HCT116 (cell line): Measurements from ENCODE around the gene STK32B. TPM values are rescaled to one million over a fixed set of nuclear protein-coding genes. Genes with fewer than 3 reads are reported as not detected.

Experiments
- ATAC-seq: fragments of 200-7000 bp; cut with Tn5 transposase; 2 replicates; pipeline ENCODE4 v1.9.1; 2020; ENCODE audit warnings: mild to moderate bottlenecking, moderate library complexity
- BruUV-seq: library from RNA; stranded (reverse); fragments of 400-500 nt; replicated peaks from 2 replicates; lab custom pipeline; 2021; lab: Mats Ljungman, UMichigan
- CTCF ChIA-PET: fragments of 300-600 bp; sonication (Branson Sonifier 250); formaldehyde crosslinking; loops from one replicate; lab custom pipeline; 2021; ENCODE audit warnings: antibody characterized with exemption; lab: Charles Lee
- POLR2A ChIA-PET: fragments of 300-600, 350-600 bp; sonication (Branson Sonifier 250); formaldehyde crosslinking; loops from one replicate; lab custom pipeline; 2021; ENCODE audit warnings: antibody characterized with exemption; lab: Charles Lee
- RAD21 ChIA-PET, 2 experiments: fragments of 300-600 bp; sonication (Branson Sonifier 250); formaldehyde crosslinking; loops; one replicate each; lab custom pipeline; 2023; ENCODE audit warnings: low total read pairs in 2 of 2; ENCODE audit not compliant: uncharacterized antibody in 2 of 2, unreplicated experiment in 2 of 2, low non-redundant PET in 1 of 2; lab: Charles Lee
- DNase-seq: peaks from one replicate; pipeline ENCODE4 v3.0.0-alpha.2; 2010; ENCODE audit warnings: low read depth, low spot score
- H2AFZ ChIP-seq: fragments of 200-600 bp; shearing (Covaris generic), sonication (generic); 2 replicates; pipeline ENCODE4 v1.6.1; 2017; ENCODE audit warnings: low read depth, mixed run types, mixed read lengths, antibody characterized with exemption, low read length; ENCODE audit not compliant: poor library complexity, severe bottlenecking
- H3K27ac ChIP-seq: 2 replicates; pipeline ENCODE4 v1.5.1; 2012; ENCODE audit warnings: low read depth, low read length
- H3K27me3 ChIP-seq: fragments of 200-600 bp; sonication (generic); 2 replicates; pipeline ENCODE4 v1.6.1; 2016; ENCODE audit warnings: mixed run types, low read length, mixed read lengths; ENCODE audit not compliant: insufficient read depth
- H3K36me3 ChIP-seq, 2 experiments: fragments of 200-500 bp in 1 of 2; fragments of 200-600 bp in 1 of 2; sonication (Bioruptor generic) in 1 of 2; sonication (generic) in 1 of 2; 2 replicates each; pipeline versions ENCODE4 v1.5.1 to v1.6.1; 2014 to 2016; ENCODE audit warnings: low read length in 2 of 2, inconsistent platforms in 1 of 2, mixed read lengths in 1 of 2, mixed run types in 1 of 2; ENCODE audit not compliant: insufficient read depth in 2 of 2, control insufficient read depth in 1 of 2
- H3K4me1 ChIP-seq, 2 experiments: fragments of 200-600 bp in 1 of 2; sonication (generic) in 1 of 2; 2 replicates each; pipeline versions ENCODE4 v1.5.1 to v1.6.1; 2012 to 2017; ENCODE audit warnings: low read length in 2 of 2, inconsistent platforms in 1 of 2, mild to moderate bottlenecking in 1 of 2, mixed read lengths in 1 of 2, mixed run types in 1 of 2, moderate library complexity in 1 of 2; ENCODE audit not compliant: insufficient read depth in 2 of 2, control insufficient read depth in 1 of 2
- H3K4me2 ChIP-seq: fragments of 200-600 bp; sonication (generic); 2 replicates; pipeline ENCODE4 v1.6.1; 2017; ENCODE audit warnings: mixed run types, low read length, mixed read lengths
- H3K4me3 ChIP-seq, 2 experiments: fragments of 200-600 bp in 1 of 2; sonication (generic) in 1 of 2; replicated peaks in 1 of 2; 2 replicates each; pipeline ENCODE4 v1.5.1; 2011 to 2016; ENCODE audit warnings: low read length in 2 of 2, control low read depth in 1 of 2, low read depth in 1 of 2, mild to moderate bottlenecking in 1 of 2, mixed read lengths in 1 of 2, mixed run types in 1 of 2
- H3K79me2 ChIP-seq: fragments of 200-600 bp; sonication (generic); 2 replicates; pipeline ENCODE4 v1.6.1; 2017; ENCODE audit warnings: mild to moderate bottlenecking, mixed run types, low read length, moderate library complexity, mixed read lengths; ENCODE audit not compliant: insufficient read depth
- H3K9ac ChIP-seq: fragments of 200-600 bp; sonication (generic); 2 replicates; pipeline ENCODE4 v1.6.1; 2016; ENCODE audit warnings: low read length, mixed read lengths
- H3K9me2 ChIP-seq: fragments of 200-600 bp; sonication (generic), shearing (Covaris generic); 2 replicates; pipeline ENCODE4 v1.6.1; 2017; ENCODE audit warnings: mixed run types, mild to moderate bottlenecking, moderate library complexity; ENCODE audit not compliant: insufficient read depth
- H3K9me3 ChIP-seq, 2 experiments: fragments of 200-500 bp in 1 of 2; fragments of 200-600 bp in 1 of 2; sonication (Bioruptor generic) in 1 of 2; sonication (generic) in 1 of 2; 2 replicates each; pipeline ENCODE4 v1.6.1; 2014 to 2017; ENCODE audit warnings: low read length in 2 of 2, mixed read lengths in 2 of 2, inconsistent platforms in 1 of 2, low read depth in 1 of 2, mild to moderate bottlenecking in 1 of 2, mixed run types in 1 of 2, moderate library complexity in 1 of 2; ENCODE audit not compliant: control insufficient read depth in 1 of 2, insufficient read depth in 1 of 2
- H4K20me1 ChIP-seq: fragments of 200-600 bp; sonication (generic), shearing (Covaris generic); 2 replicates; pipeline ENCODE4 v1.6.1; 2017; ENCODE audit warnings: mixed run types, mild to moderate bottlenecking, moderate library complexity; ENCODE audit not compliant: insufficient read depth
- ATF3 ChIP-seq: IDR thresholded peaks from 2 replicates; pipeline ENCODE4 v1.6.1; 2012
- CEBPB ChIP-seq: IDR thresholded peaks from 2 replicates; pipeline ENCODE4 v1.6.1; 2012; ENCODE audit warnings: low read depth
- ELF1 ChIP-seq: IDR thresholded peaks from 2 replicates; pipeline ENCODE4 v1.6.1; 2012; ENCODE audit warnings: low read depth, borderline replicate concordance
- EZH2 ChIP-seq: fragments of 200-600 bp; sonication (generic); IDR thresholded peaks from 2 replicates; pipeline ENCODE4 v1.6.1; 2017; ENCODE audit warnings: antibody characterized with exemption, mixed run types
- EZH2phosphoT487 ChIP-seq: fragments of 200-600 bp; IDR thresholded peaks from 2 replicates; pipeline ENCODE4 v1.6.1; 2018; ENCODE audit warnings: antibody characterized with exemption, borderline replicate concordance
- JUND ChIP-seq: IDR thresholded peaks from 2 replicates; pipeline ENCODE4 v1.6.1; 2012
- POLR2AphosphoS5 ChIP-seq: IDR thresholded peaks from 2 replicates; pipeline ENCODE4 v1.6.1; 2011; ENCODE audit warnings: mild to moderate bottlenecking, low read depth, low read length, moderate library complexity
- RAD21 ChIP-seq: IDR thresholded peaks from 2 replicates; pipeline ENCODE4 v1.6.1; 2012; ENCODE audit warnings: low read depth, mild to moderate bottlenecking
- SP1 ChIP-seq: IDR thresholded peaks from 2 replicates; pipeline ENCODE4 v1.6.1; 2012; ENCODE audit warnings: low read depth
- SRF ChIP-seq: IDR thresholded peaks from 2 replicates; pipeline ENCODE4 v1.6.1; 2012; ENCODE audit warnings: low read depth
- TCF7L2 ChIP-seq: IDR thresholded peaks from 2 replicates; pipeline ENCODE4 v1.7.0; 2011; ENCODE audit warnings: borderline replicate concordance, inconsistent platforms; ENCODE audit not compliant: insufficient read depth, insufficient read length; ENCODE audit errors: extremely low read depth
- YY1 ChIP-seq: IDR thresholded peaks from 2 replicates; pipeline ENCODE4 v1.6.1; 2011; ENCODE audit warnings: low read length, low read depth, moderate library complexity, mild to moderate bottlenecking; ENCODE audit not compliant: insufficient replicate concordance; ENCODE audit errors: extremely low read depth
- ZFX ChIP-seq: fragments of 450-650 bp; IDR thresholded peaks from 2 replicates; pipeline ENCODE4 v1.6.1; 2017
- intact Hi-C: fragments of 100-400 bp; cut with micrococcal nuclease; formaldehyde crosslinking; loops from 2 replicates; pipeline ENCODE4 v1.10.0; 2022
- total RNA-seq: library from RNA; stranded (reverse); gene quantifications from one replicate; pipeline ENCODE4 v1.2.1, GENCODE V29; 2021; ENCODE audit not compliant: unreplicated experiment
- TF ChIP-seq, protein P1 (sequence below): IDR thresholded peaks from 2 replicates; pipeline ENCODE4 v1.6.1; 2012
- TF ChIP-seq, protein P2 (sequence below): IDR thresholded peaks from 2 replicates; pipeline ENCODE4 v1.6.1; 2011; ENCODE audit warnings: mild to moderate bottlenecking, low read length, moderate library complexity; ENCODE audit not compliant: insufficient replicate concordance; ENCODE audit errors: extremely low read depth

Gene STK32B
- total RNA-seq, 1 experiment from 2014 or later: not detected

DNA sequence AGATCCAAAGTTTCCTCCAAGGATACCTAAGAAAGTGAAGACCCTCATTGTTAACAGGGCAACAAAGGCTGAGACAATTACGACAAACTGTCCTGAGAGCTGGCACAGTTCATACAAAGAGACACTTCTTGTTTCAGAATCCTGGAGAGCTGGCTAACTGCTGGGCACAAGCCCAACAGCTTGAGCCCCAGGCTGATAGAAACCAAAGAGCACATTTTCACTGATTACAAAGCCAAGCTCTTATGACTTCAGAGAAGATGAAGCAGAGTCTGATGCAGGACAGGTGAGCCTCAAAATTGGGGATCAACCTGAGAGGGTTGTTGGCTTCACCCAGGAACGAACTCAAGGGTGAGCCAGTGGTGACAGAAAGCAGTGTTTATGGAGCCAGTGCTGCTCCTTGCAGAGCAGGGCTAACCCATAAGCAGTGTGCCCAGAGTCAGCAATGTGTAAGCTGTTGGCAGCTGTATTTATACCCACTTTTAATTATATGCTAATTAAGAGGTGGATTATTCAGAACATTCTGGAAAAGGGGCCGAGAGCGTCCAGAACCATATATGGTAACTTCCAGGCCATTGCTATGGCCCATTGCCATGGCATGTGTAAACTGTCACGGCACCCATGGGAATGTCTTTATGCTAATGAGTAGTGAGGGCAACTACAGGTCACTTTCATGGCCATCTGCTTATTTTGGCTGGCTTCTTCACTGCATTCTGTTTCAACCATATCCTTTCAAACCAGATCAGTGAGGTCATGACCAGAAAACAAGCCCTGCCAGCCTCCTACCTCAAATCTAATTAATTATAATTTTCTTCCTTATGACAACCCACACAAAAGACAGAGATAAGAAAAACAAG, 473.4 kb downstream of the STK32B start:
- H3K27me3 ChIP-seq: no peaks in the 10 kb centered on the region
- intact Hi-C loops: no loop called here
- DNase-seq (no peak), ATAC-seq (no peak)
- CTCF ChIA-PET: no interaction called here
- H3K4me1 ChIP-seq: no peaks in the 10 kb centered on the region
- H3K27ac ChIP-seq: no peak overlapping the region
- no peak overlapping the region for H3K4me3 ChIP-seq
- H3K9me3 ChIP-seq: no peaks in the 10 kb centered on the region
- no peaks in the 10 kb centered on the region for H3K36me3 ChIP-seq
- H3K9ac ChIP-seq: no peak overlapping the region
- RAD21 ChIA-PET: interaction anchor here in 1 of 2 experiments (0.6 kb wide), 1 partner anchor 16 kb away, joined by 3 read pairs; no protein-coding TSS in a partner anchor
- H2AFZ ChIP-seq: no peak overlapping the region
- no peak overlapping the region for H3K4me2 ChIP-seq
- POLR2A ChIA-PET: no interaction called here
- no peak for TF ChIP-seq ZFX
- no peak for TF ChIP-seq ATF3
- TF ChIP-seq, protein P1, sequence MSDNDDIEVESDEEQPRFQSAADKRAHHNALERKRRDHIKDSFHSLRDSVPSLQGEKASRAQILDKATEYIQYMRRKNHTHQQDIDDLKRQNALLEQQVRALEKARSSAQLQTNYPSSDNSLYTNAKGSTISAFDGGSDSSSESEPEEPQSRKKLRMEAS: no peak
- TF ChIP-seq POLR2AphosphoS5: no peak
- TF ChIP-seq SP1: no peak
- TF ChIP-seq ELF1: no peak
- no peak for TF ChIP-seq EZH2
- BruUV-seq: no TSS peak
- no peaks in the 10 kb centered on the region for H3K79me2 ChIP-seq
- H3K9me2 ChIP-seq: no peaks in the 10 kb centered on the region
- no peaks in the 10 kb centered on the region for H4K20me1 ChIP-seq

DNA sequence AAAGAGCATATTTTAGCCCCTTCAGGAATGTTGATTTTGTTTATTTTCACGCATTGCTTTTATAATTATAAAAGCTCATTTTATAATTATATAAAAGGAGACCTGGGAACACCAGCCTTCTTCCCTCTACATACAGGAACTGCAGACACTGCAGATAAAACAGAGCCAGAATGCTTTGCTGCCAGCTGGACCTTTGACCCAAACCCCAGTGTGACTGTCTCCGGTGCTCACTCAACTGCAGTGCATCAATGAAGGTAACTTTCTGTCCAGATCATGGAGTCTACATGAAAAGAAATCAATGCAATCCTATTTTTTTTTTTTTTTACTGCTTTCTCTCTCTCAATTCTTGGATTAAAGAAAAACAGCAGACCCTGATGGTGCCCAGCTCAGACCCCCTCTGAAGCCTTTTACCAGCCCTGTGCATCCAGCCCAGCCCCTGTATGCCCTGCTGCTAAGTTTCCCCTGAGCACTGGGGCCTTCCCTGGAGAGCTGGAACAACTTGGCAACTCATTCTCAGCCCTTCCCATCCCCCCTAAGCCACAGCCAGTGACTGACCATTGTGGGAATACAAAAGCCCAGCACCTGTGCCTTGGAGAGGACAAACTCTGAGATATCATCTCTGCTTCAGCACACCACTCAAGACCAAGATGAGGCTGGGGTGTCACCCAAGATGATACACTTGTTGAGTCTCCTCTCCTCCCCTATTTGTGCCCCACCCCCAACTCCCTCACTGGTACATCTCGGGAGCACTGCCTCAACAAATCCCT, 475.0 kb downstream of the STK32B start:
- no TSS peak for BruUV-seq
- H3K36me3 ChIP-seq: no peaks in the 10 kb centered on the region
- H2AFZ ChIP-seq: no peak overlapping the region
- H3K27me3 ChIP-seq: no peaks in the 10 kb centered on the region
- no peak overlapping the region for H3K4me3 ChIP-seq
- ChIA-PET RAD21 (no interaction called here), POLR2A (no interaction called here), CTCF (no interaction called here)
- intact Hi-C loops: no loop called here
- no peak for DNase-seq
- no peak overlapping the region for H3K27ac ChIP-seq
- ATAC-seq: no peak
- no peak overlapping the region for H3K9ac ChIP-seq
- H3K9me3 ChIP-seq: no peaks in the 10 kb centered on the region
- H3K4me2 ChIP-seq: no peak overlapping the region
- no peaks in the 10 kb centered on the region for H4K20me1 ChIP-seq
- H3K4me1 ChIP-seq: no peaks in the 10 kb centered on the region
- no peaks in the 10 kb centered on the region for H3K79me2 ChIP-seq
- H3K9me2 ChIP-seq: no peaks in the 10 kb centered on the region
- TF ChIP-seq ZFX: no peak
- no peak for TF ChIP-seq CEBPB
- no peak for TF ChIP-seq EZH2phosphoT487
- TF ChIP-seq JUND: no peak
- TF ChIP-seq SRF: no peak
- TF ChIP-seq, protein P2, sequence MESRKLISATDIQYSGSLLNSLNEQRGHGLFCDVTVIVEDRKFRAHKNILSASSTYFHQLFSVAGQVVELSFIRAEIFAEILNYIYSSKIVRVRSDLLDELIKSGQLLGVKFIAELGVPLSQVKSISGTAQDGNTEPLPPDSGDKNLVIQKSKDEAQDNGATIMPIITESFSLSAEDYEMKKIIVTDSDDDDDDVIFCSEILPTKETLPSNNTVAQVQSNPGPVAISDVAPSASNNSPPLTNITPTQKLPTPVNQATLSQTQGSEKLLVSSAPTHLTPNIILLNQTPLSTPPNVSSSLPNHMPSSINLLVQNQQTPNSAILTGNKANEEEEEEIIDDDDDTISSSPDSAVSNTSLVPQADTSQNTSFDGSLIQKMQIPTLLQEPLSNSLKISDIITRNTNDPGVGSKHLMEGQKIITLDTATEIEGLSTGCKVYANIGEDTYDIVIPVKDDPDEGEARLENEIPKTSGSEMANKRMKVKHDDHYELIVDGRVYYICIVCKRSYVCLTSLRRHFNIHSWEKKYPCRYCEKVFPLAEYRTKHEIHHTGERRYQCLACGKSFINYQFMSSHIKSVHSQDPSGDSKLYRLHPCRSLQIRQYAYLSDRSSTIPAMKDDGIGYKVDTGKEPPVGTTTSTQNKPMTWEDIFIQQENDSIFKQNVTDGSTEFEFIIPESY: no peak
- no peak for TF ChIP-seq ELF1
- no peak for TF ChIP-seq YY1
- no peak for TF ChIP-seq RAD21
- TF ChIP-seq, protein P1: no peak
- no peak for TF ChIP-seq SP1
- no peak for TF ChIP-seq POLR2AphosphoS5
- TF ChIP-seq EZH2: no peak
- TF ChIP-seq TCF7L2: no peak
